Measurements from ENCODE around the gene ARMC9. TPM values are rescaled to one million over a fixed set of nuclear protein-coding genes. Genes with fewer than 3 reads are reported as not detected.

The ARMC9 gene
- total RNA-seq, 1 donor from 2014 or later: 9.0 TPM

GRCh38 chr2:231339316-231339715, 140.9 kb downstream of the ARMC9 start:
- H3K27me3 Mint-ChIP-seq: no peaks in the 10 kb centered on the region
- no peak overlapping the region for H3K4me3 Mint-ChIP-seq
- no peaks in the 10 kb centered on the region for H3K36me3 Mint-ChIP-seq (ENCODE audit: low read depth)
- H3K4me1 Mint-ChIP-seq: no peaks in the 10 kb centered on the region
- intact Hi-C loops (cut with micrococcal nuclease): no loop called here
- no peak for ATAC-seq (ENCODE audit: low read depth)
- POLR2A ChIA-PET: no interaction called here
- TF ChIP-seq CTCF (IDR thresholded peaks at IDR 0.05): no peak
- CTCF ChIA-PET: interaction anchor here (0.7 kb wide), 1 partner anchor 1158 kb away, joined by 3 read pairs; no protein-coding TSS in a partner anchor
- no peaks in the 10 kb centered on the region for H3K9me3 Mint-ChIP-seq
- DNase-seq: no peak
- no peak overlapping the region for H3K27ac Mint-ChIP-seq

- ChIA-PET POLR2A (no interaction called here), CTCF (interaction anchor here (1.4 kb wide), 1 partner anchor 237 kb away, joined by 3 read pairs; no protein-coding TSS in a partner anchor)
- no peak for DNase-seq
- no peak for TF ChIP-seq CTCF (IDR thresholded peaks at IDR 0.05)
- intact Hi-C loops (cut with micrococcal nuclease): no loop called here
- Mint-ChIP-seq H3K4me1 (no peaks in the 10 kb centered on the region), H3K27me3 (no peaks in the 10 kb centered on the region), H3K36me3 (ENCODE audit: low read depth) (no peaks in the 10 kb centered on the region), H3K9me3 (no peaks in the 10 kb centered on the region), H3K4me3 (no peak overlapping the region), H3K27ac (no peak overlapping the region)
- ATAC-seq (ENCODE audit: low read depth): no peak
Measured at GRCh38 chr2:231341100-231341499, 142.7 kb downstream of the ARMC9 start.

DNA sequence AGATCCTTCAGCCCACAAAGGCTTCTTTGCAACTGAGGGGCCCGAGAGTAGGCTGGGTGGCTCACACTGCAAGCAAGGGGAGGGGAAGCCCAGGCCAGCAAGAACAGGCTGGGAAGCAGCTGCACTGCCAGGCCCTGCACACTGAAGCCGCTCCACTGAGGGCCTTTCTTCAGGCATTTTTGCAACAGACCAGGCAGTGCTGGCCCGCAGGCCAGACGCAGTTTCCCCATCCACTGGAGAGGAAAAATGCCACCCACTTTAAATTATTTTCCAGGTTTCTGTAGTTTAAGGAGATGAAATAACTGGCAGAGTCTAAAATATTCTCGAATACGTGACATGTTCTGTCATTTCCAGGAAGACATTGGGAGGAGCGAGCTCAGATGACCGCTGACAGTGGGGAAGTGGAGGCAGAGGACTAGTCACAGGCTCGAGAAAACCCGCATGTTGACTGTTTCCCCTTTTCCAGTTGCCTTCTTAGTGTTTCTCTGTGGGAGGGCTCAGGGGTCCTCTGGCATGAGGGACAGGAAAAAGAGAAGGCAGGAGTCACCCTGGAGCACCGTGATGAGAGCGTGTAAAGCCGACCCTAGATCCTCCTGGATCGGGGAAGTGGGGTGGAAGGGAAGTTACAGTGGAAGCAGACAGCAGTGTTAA, 143.8 kb downstream of the ARMC9 start:
- Mint-ChIP-seq H3K4me1 (no peaks in the 10 kb centered on the region), H3K9me3 (no peaks in the 10 kb centered on the region), H3K27me3 (no peaks in the 10 kb centered on the region), H3K36me3 (ENCODE audit: low read depth) (no peaks in the 10 kb centered on the region), H3K27ac (no peak overlapping the region), H3K4me3 (no peak overlapping the region)
- ChIA-PET POLR2A (no interaction called here), CTCF (interaction anchor here (1.4 kb wide), 1 partner anchor 238 kb away, joined by 3 read pairs; no protein-coding TSS in a partner anchor)
- TF ChIP-seq CTCF (IDR thresholded peaks at IDR 0.05): no peak
- intact Hi-C loops (cut with micrococcal nuclease): no loop called here
- DNase-seq: no peak
- no peak for ATAC-seq (ENCODE audit: low read depth)

DNA sequence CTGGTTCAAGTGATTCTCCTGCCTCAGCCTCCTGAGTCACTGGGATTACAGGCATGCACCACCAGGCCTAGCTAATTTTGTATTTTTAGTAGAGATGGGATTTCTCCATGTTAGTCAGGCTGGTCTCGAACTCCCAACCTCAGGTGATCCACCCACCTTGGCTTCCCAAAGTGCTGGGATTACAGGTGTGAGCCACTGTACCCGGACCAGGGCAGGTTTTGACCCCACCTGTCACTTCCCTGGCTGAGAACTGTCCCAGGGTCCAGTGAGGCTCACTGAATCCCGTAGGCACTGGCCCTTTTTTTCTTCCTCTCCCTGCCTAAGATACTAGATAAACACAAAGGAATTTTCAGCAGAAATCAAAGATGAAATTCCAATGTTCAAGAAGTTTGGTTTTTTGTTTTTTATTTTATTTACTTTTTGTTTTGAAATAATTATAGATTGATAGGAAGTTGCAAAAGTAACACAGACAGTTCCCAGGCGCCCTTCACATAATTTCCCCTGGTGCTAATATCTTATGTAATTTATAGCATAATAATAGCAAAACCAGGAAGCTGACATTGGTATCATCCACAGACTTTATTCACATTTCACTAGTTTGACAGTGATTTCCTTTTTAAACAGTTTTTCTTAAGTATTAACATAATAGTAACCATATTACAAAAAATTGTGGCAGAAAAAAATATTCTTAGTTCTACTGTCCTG, 144.7 kb downstream of the ARMC9 start:
- Mint-ChIP-seq H3K36me3 (ENCODE audit: low read depth) (no peaks in the 10 kb centered on the region), H3K4me1 (no peaks in the 10 kb centered on the region), H3K27ac (no peak overlapping the region), H3K27me3 (no peaks in the 10 kb centered on the region), H3K9me3 (no peaks in the 10 kb centered on the region), H3K4me3 (no peak overlapping the region)
- no peak for TF ChIP-seq CTCF (IDR thresholded peaks at IDR 0.05)
- ChIA-PET CTCF (no interaction called here), POLR2A (no interaction called here)
- intact Hi-C loops (cut with micrococcal nuclease): no loop called here
- ATAC-seq (ENCODE audit: low read depth) (no peak), DNase-seq (no peak)

DNA sequence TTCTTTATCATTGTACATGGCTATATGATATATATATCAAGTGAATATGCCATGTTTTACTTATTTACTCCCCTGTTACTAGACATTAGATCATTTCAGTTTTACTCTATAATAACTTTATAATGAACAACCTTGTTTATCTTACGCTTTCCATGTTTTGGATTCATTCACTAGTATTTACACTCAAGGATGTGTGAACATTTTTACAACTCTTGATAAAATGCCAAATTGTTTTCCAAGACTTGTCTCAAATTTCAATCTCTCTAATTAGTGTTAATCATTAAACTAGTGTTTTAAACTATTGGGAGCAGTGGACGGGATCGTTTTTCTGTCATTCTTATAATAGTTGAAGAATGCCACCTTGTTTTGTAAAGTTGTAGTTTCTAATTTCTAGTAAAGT, 145.6 kb downstream of the ARMC9 start:
- ChIA-PET CTCF (no interaction called here), POLR2A (no interaction called here)
- TF ChIP-seq CTCF (IDR thresholded peaks at IDR 0.05): no peak
- Mint-ChIP-seq H3K4me1 (no peaks in the 10 kb centered on the region), H3K27ac (no peak overlapping the region), H3K36me3 (ENCODE audit: low read depth) (no peaks in the 10 kb centered on the region), H3K4me3 (no peak overlapping the region), H3K27me3 (no peaks in the 10 kb centered on the region), H3K9me3 (no peaks in the 10 kb centered on the region)
- DNase-seq (no peak), ATAC-seq (ENCODE audit: low read depth) (no peak)
- intact Hi-C loops (cut with micrococcal nuclease): no loop called here
